ENCODE results near the gene PRDM15.

The PRDM15 gene

GRCh38 chr21:41879190-41879998, at the start of gene PRDM15:
Gene PRDM15, minus strand, starts transcription at chr21:41879344. Its CDS starts 18,981 bp downstream, at chr21:41860363.
- in situ Hi-C loops (cut with MboI; ENCODE audit: low sequenced_read_pairs) = no loop called here

GRCh38 chr21:41928621-41929220, 49.6 kb upstream of the PRDM15 start:
- in situ Hi-C loops (cut with MboI; ENCODE audit: low sequenced_read_pairs) = no loop called here

GRCh38 chr21:41927727-41928409, 48.7 kb upstream of the PRDM15 start:
- in situ Hi-C loops (cut with MboI; ENCODE audit: low sequenced_read_pairs) = no loop called here

GRCh38 chr21:41926807-41927171, 47.6 kb upstream of the PRDM15 start:
- in situ Hi-C loops (cut with MboI; ENCODE audit: low sequenced_read_pairs) = no loop called here

GRCh38 chr21:41926117-41926806, 47.1 kb upstream of the PRDM15 start:
- in situ Hi-C loops (cut with MboI; ENCODE audit: low sequenced_read_pairs) = no loop called here

- in situ Hi-C loops (cut with MboI; ENCODE audit: low sequenced_read_pairs) = no loop called here
These were observed 46.6 kb upstream of the PRDM15 start for GRCh38 chr21:41925767-41926116.

- in situ Hi-C loops (cut with MboI; ENCODE audit: low sequenced_read_pairs) = no loop called here
These were observed 45.2 kb upstream of the PRDM15 start for GRCh38 chr21:41924368-41924754.

GRCh38 chr21:41923631-41924367, 44.7 kb upstream of the PRDM15 start:
- in situ Hi-C loops (cut with MboI; ENCODE audit: low sequenced_read_pairs) = no loop called here

- in situ Hi-C loops (cut with MboI; ENCODE audit: low sequenced_read_pairs) = no loop called here
These were observed 44.0 kb upstream of the PRDM15 start for GRCh38 chr21:41923186-41923585.

GRCh38 chr21:41921021-41921420, 41.9 kb upstream of the PRDM15 start:
- in situ Hi-C loops (cut with MboI; ENCODE audit: low sequenced_read_pairs) = no loop called here

GRCh38 chr21:41920476-41920875, 41.3 kb upstream of the PRDM15 start:
- in situ Hi-C loops (cut with MboI; ENCODE audit: low sequenced_read_pairs) = no loop called here

- in situ Hi-C loops (cut with MboI; ENCODE audit: low sequenced_read_pairs) = no loop called here
These were observed 40.7 kb upstream of the PRDM15 start for GRCh38 chr21:41919666-41920398.

GRCh38 chr21:41918561-41919358, 39.6 kb upstream of the PRDM15 start:
- in situ Hi-C loops (cut with MboI; ENCODE audit: low sequenced_read_pairs) = no loop called here

- in situ Hi-C loops (cut with MboI; ENCODE audit: low sequenced_read_pairs) = no loop called here
These were observed 38.4 kb upstream of the PRDM15 start for GRCh38 chr21:41917531-41917930.

GRCh38 chr21:41916888-41917433, 37.8 kb upstream of the PRDM15 start:
- in situ Hi-C loops (cut with MboI; ENCODE audit: low sequenced_read_pairs) = no loop called here

- in situ Hi-C loops (cut with MboI; ENCODE audit: low sequenced_read_pairs) = no loop called here
These were observed 35.8 kb upstream of the PRDM15 start for GRCh38 chr21:41914965-41915364.

- in situ Hi-C loops (cut with MboI; ENCODE audit: low sequenced_read_pairs) = no loop called here
These were observed 35.2 kb upstream of the PRDM15 start for GRCh38 chr21:41914358-41914757.

GRCh38 chr21:41913230-41913629, 34.1 kb upstream of the PRDM15 start:
- in situ Hi-C loops (cut with MboI; ENCODE audit: low sequenced_read_pairs) = no loop called here

GRCh38 chr21:41908829-41909228, 29.7 kb upstream of the PRDM15 start:
- in situ Hi-C loops (cut with MboI; ENCODE audit: low sequenced_read_pairs) = no loop called here

All from HL-60/S4 treated with retinoic acid at 250 ng/mL for 4 days and 3 days (cell line).